Measurements from ENCODE around the gene ZBTB7C.

Gene ZBTB7C

DNA sequence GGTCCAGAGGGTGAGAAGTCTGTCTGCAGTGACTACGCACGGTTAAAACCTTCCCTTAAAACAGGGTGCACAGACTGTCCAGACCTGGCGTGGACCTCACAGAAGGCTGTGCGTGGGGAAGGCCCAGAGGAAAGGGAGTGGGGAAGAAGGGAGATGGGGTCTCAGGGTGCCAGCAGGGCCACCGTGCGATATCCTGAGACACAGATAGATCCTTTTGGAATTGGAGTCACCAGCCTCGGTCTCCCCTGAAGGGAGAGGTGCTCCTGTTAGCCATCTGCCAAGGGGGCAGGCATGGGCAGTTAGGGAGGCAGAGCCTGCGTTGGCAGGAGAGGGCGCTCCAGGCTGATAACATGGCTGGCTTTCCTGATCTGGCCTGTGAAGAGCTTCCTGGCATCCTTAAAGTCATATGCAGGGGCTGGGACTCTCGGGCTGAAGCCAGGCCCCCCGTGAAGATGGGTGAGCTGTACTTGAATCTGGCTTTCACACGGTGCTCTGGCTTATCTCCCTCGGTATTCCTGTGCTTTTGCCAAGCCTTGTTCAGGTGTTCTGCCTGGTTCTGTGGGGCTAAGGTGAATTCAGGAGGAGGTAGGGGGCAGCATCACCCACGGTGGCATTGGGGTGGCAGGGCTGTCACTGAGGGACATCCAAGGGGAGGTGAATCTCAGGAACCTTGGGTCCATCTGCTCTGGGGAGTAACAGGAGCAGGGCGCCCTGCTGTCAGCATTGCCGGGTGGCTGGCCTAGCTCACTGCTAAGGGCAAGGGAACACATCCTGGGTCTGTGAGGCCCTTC, 371.5 kb downstream of the ZBTB7C start:
- no peak for DNase-seq (ENCODE audit: extremely low spot score)
- ChIA-PET POLR2A (no interaction called here), CTCF (interaction anchor here (0.5 to 1.1 kb wide), 6 partner anchors 22 to 412 kb away, joined by 3 to 4 read pairs (median 3); no protein-coding TSS in a partner anchor)
- TF ChIP-seq ZNF384 (IDR thresholded peaks at IDR 0.05) (no peak), FOXK2 (IDR thresholded peaks at IDR 0.05) (no peak), LEF1 (IDR thresholded peaks at IDR 0.05; ENCODE audit: borderline replicate concordance) (no peak), FOXM1 (IDR thresholded peaks at IDR 0.05; ENCODE audit: borderline replicate concordance) (no peak), CTBP1 (IDR thresholded peaks at IDR 0.05; ENCODE audit: borderline replicate concordance) (no peak), L3MBTL2 (conservative IDR thresholded peaks at IDR 0.05) (no peak), FOXA1 (IDR thresholded peaks at IDR 0.05) (no peak), BHLHE40 (IDR thresholded peaks at IDR 0.05; ENCODE audit: borderline replicate concordance) (no peak), NFRKB (IDR thresholded peaks at IDR 0.05) (no peak)
- TF ChIP-seq, protein P1, sequence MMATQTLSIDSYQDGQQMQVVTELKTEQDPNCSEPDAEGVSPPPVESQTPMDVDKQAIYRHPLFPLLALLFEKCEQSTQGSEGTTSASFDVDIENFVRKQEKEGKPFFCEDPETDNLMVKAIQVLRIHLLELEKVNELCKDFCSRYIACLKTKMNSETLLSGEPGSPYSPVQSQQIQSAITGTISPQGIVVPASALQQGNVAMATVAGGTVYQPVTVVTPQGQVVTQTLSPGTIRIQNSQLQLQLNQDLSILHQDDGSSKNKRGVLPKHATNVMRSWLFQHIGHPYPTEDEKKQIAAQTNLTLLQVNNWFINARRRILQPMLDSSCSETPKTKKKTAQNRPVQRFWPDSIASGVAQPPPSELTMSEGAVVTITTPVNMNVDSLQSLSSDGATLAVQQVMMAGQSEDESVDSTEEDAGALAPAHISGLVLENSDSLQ (IDR thresholded peaks at IDR 0.05), result no peak

DNA sequence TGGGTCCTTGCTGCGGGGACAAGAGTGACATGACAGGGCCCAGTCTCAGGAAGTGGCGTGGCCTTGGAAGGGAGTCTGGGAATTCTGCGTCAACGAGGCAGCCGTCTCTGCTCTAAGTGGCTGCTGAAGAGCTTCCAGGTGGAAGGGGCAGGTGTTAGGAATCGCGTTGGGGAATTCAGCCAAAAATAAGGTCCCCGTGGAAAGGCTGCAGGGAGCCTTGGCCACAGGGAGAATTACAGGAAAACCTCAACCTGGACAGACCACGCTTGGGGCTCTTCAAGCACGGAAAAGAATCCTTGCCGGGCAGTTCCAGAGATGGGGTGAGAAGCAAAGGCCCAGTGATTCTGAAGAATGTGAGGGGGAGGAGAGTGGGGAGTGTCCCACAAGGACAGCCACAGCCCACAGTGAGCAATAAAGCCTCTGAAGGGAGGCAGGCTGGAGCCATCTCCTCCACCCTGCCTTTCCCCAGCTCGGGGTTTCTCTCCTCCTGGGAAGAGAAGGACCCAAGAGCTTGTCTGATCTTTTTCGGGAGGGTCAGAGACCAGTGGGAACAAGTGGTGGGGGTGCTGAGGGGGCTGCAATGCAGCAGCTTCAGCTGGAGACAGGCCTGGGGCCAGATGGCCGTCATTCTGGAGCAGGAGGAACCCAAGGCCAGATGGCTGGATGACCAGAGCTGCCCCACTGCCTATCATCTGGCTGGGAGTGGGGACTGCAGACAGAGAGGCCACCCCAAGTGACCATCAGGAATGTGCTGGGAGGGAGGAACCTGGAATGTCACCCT, 372.4 kb downstream of the ZBTB7C start:
- DNase-seq (ENCODE audit: extremely low spot score), result no peak
- TF ChIP-seq NFRKB (IDR thresholded peaks at IDR 0.05) (no peak), FOXK2 (IDR thresholded peaks at IDR 0.05) (no peak), FOXM1 (IDR thresholded peaks at IDR 0.05; ENCODE audit: borderline replicate concordance) (no peak), SP1 (IDR thresholded peaks at IDR 0.05) (no peak), ARNT (IDR thresholded peaks at IDR 0.05) (no peak), LEF1 (IDR thresholded peaks at IDR 0.05; ENCODE audit: borderline replicate concordance) (no peak), BHLHE40 (IDR thresholded peaks at IDR 0.05; ENCODE audit: borderline replicate concordance) (no peak), ZNF384 (IDR thresholded peaks at IDR 0.05) (no peak), ELF4 (IDR thresholded peaks at IDR 0.05) (no peak), L3MBTL2 (conservative IDR thresholded peaks at IDR 0.05) (no peak), TARDBP (IDR thresholded peaks at IDR 0.05) (no peak)
- TF ChIP-seq, protein P1 (IDR thresholded peaks at IDR 0.05), result no peak
- POLR2A ChIA-PET, result no interaction called here
- CTCF ChIA-PET, result interaction anchor here (0.6 to 0.7 kb wide), 2 partner anchors 23 to 51 kb away, joined by 3 read pairs; no protein-coding TSS in a partner anchor

DNA sequence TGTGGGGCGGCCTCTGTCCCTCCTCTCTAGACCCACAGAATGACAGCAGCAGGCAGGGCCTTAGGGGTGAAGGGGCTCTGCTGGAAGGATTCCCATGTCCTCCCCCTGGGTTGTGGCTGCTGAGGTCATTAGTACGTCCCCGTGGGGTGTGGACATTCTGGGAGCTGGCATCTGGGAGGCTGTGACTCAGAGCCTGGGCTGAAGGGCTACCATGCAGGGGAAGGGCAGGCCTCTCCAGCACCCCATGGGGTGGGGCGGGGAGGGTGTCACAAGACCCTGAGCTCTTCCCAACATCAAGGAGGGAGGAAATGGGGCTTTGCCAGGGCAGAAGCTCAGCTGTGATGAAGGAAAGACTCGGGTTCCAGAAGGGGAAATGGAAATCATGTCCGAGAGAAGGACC, 373.0 kb downstream of the ZBTB7C start:
- DNase-seq (ENCODE audit: extremely low spot score), result no peak
- POLR2A ChIA-PET, result no interaction called here
- CTCF ChIA-PET, result no interaction called here
- TF ChIP-seq BHLHE40 (IDR thresholded peaks at IDR 0.05; ENCODE audit: borderline replicate concordance), result no peak
- no peak for TF ChIP-seq SUZ12 (IDR thresholded peaks at IDR 0.05)
- no peak for TF ChIP-seq FOXM1 (IDR thresholded peaks at IDR 0.05; ENCODE audit: borderline replicate concordance)
- TF ChIP-seq, protein P1 (IDR thresholded peaks at IDR 0.05), result no peak
- no peak for TF ChIP-seq NFRKB (IDR thresholded peaks at IDR 0.05)
- TF ChIP-seq HDGF (IDR thresholded peaks at IDR 0.05; ENCODE audit: borderline replicate concordance), result no peak

DNA sequence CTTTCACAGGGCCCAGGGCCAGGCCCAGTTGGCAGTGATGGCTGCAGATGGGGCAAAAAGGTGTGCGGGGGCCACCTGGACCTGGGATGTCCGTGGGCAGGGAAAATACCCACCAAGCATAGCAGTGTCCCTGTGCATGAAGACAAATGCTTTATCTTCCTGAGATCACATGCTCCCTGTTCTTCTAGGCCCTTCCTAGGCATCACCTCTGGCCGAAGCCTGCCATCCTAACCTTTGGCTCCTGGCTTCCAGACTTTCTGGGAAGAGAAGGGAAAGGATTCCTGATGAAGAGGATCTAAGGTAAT, 373.7 kb downstream of the ZBTB7C start:
- ChIA-PET CTCF (no interaction called here), POLR2A (no interaction called here)
- no peak for TF ChIP-seq CTBP1 (IDR thresholded peaks at IDR 0.05; ENCODE audit: borderline replicate concordance)
- TF ChIP-seq FOXA1 (IDR thresholded peaks at IDR 0.05), result no peak
- TF ChIP-seq, protein P1 (IDR thresholded peaks at IDR 0.05), result no peak
- TF ChIP-seq ELF4 (IDR thresholded peaks at IDR 0.05), result no peak
- no peak for TF ChIP-seq SUZ12 (IDR thresholded peaks at IDR 0.05)
- TF ChIP-seq NFRKB (IDR thresholded peaks at IDR 0.05), result no peak
- no peak for TF ChIP-seq FOXK2 (IDR thresholded peaks at IDR 0.05)
- no peak for TF ChIP-seq ZNF384 (IDR thresholded peaks at IDR 0.05)
- no peak for TF ChIP-seq ARNT (IDR thresholded peaks at IDR 0.05)
- no peak for TF ChIP-seq FOXM1 (IDR thresholded peaks at IDR 0.05; ENCODE audit: borderline replicate concordance)
- no peak for TF ChIP-seq TARDBP (IDR thresholded peaks at IDR 0.05)
- TF ChIP-seq HDGF (IDR thresholded peaks at IDR 0.05; ENCODE audit: borderline replicate concordance), result no peak
- no peak for TF ChIP-seq LEF1 (IDR thresholded peaks at IDR 0.05; ENCODE audit: borderline replicate concordance)
- no peak for TF ChIP-seq SP1 (IDR thresholded peaks at IDR 0.05)
- TF ChIP-seq BHLHE40 (IDR thresholded peaks at IDR 0.05; ENCODE audit: borderline replicate concordance), result no peak
- no peak for DNase-seq (ENCODE audit: extremely low spot score)
